OCI-LY7 (cell line): ENCODE measurements around the gene SPTB.

ENCODE experiments used
- CTCF ChIP-seq: fragments of 200-600 bp; sonication (generic); conservative IDR thresholded peaks from 2 replicates; pipeline ENCODE4 v1.5.1; 2014; ENCODE audit warnings: mild to moderate bottlenecking, antibody characterized with exemption, low read length, moderate library complexity, mixed read lengths
- EZH2phosphoT487 ChIP-seq: fragments of 200-600 bp; sonication (generic); IDR thresholded peaks from 2 replicates; pipeline ENCODE4 v1.6.1; 2018; ENCODE audit warnings: low read depth, borderline replicate concordance, mild to moderate bottlenecking, mixed run types, antibody characterized with exemption, low read length, moderate library complexity, mixed read lengths

- TF ChIP-seq CTCF (peak; percentile 77), EZH2phosphoT487 (no peak)
Measured at GRCh38 chr14:64823305-64823861, 56.3 kb downstream of the SPTB start.
